ENCODE results near the gene NR2F1-AS1.

NR2F1-AS1 gene

DNA sequence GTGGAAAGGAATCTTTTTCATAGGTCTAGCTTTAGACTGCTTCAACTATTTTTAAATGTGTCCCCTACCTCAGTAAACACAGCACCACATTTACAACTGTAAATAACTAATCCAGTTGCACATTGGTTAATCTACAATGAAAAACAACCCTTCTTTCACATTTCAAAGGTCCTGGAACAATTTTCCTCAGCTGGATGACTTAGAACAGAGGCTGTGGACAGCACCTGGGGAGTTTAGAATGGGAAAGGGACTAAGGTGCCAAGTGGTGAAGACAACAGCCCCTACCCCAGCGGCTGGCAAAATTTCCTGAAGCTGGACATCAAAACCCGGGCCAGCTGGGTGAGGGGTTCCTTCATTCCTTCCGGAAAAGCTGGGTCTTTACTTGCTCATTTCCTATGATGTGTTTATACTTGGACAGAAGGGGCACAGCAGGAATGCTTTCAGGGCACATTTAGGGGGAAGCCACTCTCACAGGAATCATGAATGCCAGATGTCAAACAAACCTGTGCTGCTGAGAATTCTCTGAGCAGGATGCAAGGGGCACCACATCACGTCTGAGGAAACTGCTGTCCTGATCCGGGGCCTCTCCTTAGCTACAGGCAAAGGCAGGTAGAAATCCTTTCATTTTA, 158.3 kb downstream of the NR2F1-AS1 start:
- Mint-ChIP-seq H3K27ac (no peak overlapping the region), H3K27me3 (no peaks in the 10 kb centered on the region), H3K9me3 (no peaks in the 10 kb centered on the region), H3K36me3 (no peaks in the 10 kb centered on the region), H3K4me1 (no peaks in the 10 kb centered on the region), H3K4me3 (no peak overlapping the region)
- ATAC-seq, result no peak

DNA sequence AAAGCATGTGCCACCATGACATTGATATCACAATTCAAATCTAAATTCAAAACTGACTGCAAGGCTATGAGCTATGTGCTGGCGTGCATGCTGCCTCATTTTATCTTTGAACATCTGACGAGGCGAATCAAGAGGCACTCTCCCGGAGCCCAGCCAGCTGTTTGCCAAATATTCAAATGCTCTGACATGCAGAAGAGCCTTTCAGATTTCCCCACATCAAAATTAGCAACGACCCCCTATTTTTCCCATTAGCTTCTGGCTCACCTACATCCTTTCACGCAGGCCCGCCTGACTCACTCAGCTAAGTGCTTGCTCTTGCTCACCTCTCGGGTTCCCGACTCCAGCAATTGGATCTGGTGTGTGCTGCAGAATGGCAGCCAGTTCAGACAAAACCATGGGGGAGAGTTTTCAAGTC, 159.0 kb downstream of the NR2F1-AS1 start:
- Mint-ChIP-seq H3K4me3 (no peak overlapping the region), H3K27ac (no peak overlapping the region), H3K9me3 (no peaks in the 10 kb centered on the region), H3K36me3 (no peaks in the 10 kb centered on the region), H3K27me3 (no peaks in the 10 kb centered on the region), H3K4me1 (no peaks in the 10 kb centered on the region)
- no peak for ATAC-seq

DNA sequence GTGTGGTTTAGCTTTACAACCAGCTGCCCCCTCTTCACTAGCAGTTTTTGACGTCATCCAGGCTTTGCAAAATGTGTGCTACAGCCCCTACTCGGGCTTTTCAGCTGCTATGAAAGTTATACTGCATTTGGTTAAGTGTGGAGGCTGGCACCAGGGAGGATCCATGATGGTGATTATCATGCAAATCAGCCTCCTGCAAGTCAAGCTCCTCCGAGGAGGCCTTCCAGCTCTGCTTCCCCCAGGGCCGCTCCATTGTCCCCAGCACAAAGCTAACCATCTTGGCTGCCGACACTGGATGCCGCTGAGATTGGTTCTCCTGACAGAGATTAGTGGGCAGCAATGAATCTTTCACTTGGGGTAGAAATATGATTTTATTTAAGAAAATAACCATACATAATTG, 159.6 kb downstream of the NR2F1-AS1 start:
- Mint-ChIP-seq H3K27ac (no peak overlapping the region), H3K27me3 (no peaks in the 10 kb centered on the region), H3K4me3 (no peak overlapping the region), H3K9me3 (no peaks in the 10 kb centered on the region), H3K4me1 (no peaks in the 10 kb centered on the region), H3K36me3 (no peaks in the 10 kb centered on the region)
- no peak for ATAC-seq

DNA sequence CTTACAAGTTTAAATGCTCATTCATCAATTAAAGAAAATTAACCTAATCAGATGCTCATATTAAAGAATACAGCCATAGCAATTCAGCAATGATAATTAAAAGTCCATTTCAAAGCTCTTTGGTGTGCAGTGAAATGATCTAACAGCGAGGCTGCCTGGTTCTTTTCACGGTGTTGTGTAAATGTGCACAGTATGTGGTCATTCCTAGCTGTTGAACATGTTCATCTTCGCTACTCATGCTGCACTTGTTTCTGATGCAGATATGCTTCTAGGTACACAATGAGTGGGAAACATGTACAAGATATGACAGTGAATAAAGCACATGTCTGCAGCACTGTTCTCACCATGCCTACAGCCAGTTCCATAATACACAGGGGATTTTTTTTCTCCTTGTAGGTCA, 163.5 kb downstream of the NR2F1-AS1 start:
- H3K4me1 Mint-ChIP-seq, result no peaks in the 10 kb centered on the region
- H3K4me3 Mint-ChIP-seq, result no peak overlapping the region
- no peak overlapping the region for H3K27ac Mint-ChIP-seq
- no peaks in the 10 kb centered on the region for H3K9me3 Mint-ChIP-seq
- ATAC-seq, result no peak
- H3K27me3 Mint-ChIP-seq, result no peaks in the 10 kb centered on the region
- no peaks in the 10 kb centered on the region for H3K36me3 Mint-ChIP-seq

DNA sequence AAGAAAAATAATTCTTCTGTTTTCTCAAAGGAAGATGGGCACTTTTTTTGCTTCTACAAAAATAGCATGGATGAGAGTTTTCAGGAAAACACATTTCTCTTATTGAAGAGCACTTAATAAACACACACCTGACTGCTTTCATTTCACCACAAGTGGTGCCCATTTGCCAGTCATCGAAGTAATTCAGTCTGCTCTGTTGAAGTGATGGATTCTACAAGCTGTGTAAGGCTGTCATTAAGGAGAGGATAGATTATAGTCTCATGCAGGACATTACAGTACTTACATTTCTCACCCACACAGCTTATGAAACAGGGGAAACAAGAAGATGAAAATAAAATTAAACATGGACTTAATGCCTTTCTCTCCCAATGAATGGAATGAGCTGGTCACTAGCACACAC, 165.2 kb downstream of the NR2F1-AS1 start:
- Mint-ChIP-seq H3K27me3 (no peaks in the 10 kb centered on the region), H3K36me3 (no peaks in the 10 kb centered on the region), H3K4me3 (no peak overlapping the region), H3K4me1 (no peaks in the 10 kb centered on the region), H3K9me3 (no peaks in the 10 kb centered on the region), H3K27ac (no peak overlapping the region)
- no peak for ATAC-seq

DNA sequence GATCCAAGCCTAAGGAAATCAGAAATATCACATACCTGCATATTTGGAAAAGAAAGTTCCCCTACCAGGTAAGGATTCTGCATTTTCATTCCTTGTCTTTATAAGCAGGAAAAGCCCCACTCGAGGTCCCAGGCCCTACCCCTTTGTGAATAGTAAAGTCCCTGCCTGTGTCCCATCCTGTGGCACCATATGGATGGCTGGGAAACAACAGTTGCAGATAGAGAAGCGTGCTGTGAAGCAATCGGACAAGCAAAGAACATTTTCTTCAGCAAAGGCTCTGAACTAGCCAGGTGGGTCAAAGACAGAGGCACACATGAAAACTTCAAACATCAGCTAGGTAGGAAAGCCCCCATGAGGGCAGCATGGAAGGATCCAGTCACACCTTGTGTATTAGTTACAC, 169.3 kb downstream of the NR2F1-AS1 start:
- H3K4me3 Mint-ChIP-seq, result no peak overlapping the region
- H3K36me3 Mint-ChIP-seq, result no peaks in the 10 kb centered on the region
- no peaks in the 10 kb centered on the region for H3K4me1 Mint-ChIP-seq
- no peaks in the 10 kb centered on the region for H3K27me3 Mint-ChIP-seq
- H3K27ac Mint-ChIP-seq, result no peak overlapping the region
- peak; percentile 9 for ATAC-seq
- H3K9me3 Mint-ChIP-seq, result no peaks in the 10 kb centered on the region

DNA sequence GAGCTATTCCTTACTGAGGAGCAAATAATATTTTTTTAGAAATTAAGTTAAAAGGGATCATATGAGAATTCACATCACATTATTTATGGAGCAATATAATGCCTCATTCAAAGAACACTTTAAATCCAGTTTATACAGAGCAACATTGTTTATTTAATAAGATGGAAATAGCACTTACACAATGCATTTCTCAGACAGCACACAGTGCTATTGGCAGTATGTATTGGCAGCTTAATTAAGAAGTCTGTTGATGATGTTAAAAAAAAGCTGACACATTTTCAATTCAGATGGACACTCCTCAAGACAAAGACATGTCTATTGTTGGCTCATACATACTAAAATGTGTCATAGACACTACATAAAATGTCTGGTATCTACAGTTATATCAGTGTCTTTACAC, 171.3 kb downstream of the NR2F1-AS1 start:
- H3K4me1 Mint-ChIP-seq, result no peaks in the 10 kb centered on the region
- no peak overlapping the region for H3K4me3 Mint-ChIP-seq
- H3K36me3 Mint-ChIP-seq, result no peaks in the 10 kb centered on the region
- no peaks in the 10 kb centered on the region for H3K9me3 Mint-ChIP-seq
- no peaks in the 10 kb centered on the region for H3K27me3 Mint-ChIP-seq
- no peak overlapping the region for H3K27ac Mint-ChIP-seq
- ATAC-seq, result no peak

DNA sequence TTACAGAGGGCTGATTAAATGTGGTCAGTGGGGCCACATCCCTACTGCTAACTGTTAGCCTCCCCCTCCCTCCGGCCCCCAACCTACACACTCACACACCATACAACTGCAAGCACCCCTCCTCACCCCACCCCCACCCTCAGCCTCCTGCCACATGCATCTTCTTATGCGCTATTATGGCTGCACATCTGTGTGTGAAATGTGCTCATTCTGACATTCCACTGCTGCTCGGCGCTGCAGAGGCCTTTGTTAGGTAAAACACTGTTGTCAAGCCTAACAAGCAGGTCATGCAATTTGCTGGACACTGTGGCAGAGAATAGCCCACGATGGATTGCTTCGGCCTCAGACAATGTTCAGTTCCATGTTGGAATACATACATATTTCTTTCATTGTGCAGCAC, 173.6 kb downstream of the NR2F1-AS1 start:
- no peak for ATAC-seq
- H3K9me3 Mint-ChIP-seq, result no peaks in the 10 kb centered on the region
- no peaks in the 10 kb centered on the region for H3K36me3 Mint-ChIP-seq
- no peak overlapping the region for H3K4me3 Mint-ChIP-seq
- H3K27ac Mint-ChIP-seq, result no peak overlapping the region
- H3K27me3 Mint-ChIP-seq, result no peaks in the 10 kb centered on the region
- no peaks in the 10 kb centered on the region for H3K4me1 Mint-ChIP-seq

DNA sequence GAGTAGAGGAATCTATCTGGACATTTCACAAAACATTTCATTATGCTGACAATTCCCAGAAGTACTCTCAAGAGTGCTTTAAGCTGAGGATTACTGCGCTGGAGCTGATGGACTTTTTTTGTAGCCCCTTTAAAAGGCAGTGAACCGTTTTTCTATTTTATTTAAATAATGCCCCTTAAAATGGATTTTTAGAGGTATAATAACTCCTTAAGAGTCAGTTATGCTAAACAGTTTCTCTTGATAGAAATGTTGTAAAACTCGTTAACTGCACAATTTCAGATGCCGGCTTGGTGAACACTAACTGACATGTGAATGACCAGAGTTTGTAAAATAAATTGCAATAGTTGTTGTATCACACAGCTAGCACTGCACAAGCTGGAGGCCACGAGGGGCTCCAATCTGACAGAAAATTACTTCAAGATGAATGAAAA, 174.0 kb downstream of the NR2F1-AS1 start:
- Mint-ChIP-seq H3K27me3 (peaks cover 2% of the 10 kb centered on the region), H3K4me3 (no peak overlapping the region), H3K4me1 (no peaks in the 10 kb centered on the region), H3K36me3 (no peaks in the 10 kb centered on the region), H3K9me3 (no peaks in the 10 kb centered on the region), H3K27ac (no peak overlapping the region)
- no peak for ATAC-seq

DNA sequence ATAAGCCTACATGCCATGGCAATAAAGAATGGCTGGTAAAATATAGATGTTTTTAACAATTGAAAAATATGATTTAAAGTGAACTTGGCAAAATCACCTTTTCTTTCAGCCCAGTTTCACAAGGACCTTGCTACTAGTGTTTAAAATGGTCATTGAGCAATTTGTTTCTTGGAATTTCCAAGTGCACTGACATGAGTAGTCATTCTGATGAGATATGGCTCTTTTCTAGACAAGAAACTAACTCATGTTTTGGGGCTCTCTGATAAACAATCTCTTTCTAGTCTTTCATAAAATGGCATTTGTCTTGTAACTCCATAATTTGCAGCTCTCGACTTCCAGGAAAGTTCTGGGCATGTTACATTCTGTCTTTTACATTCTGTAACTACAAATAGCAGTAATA, 176.8 kb downstream of the NR2F1-AS1 start:
- no peak for ATAC-seq
- no peaks in the 10 kb centered on the region for H3K4me1 Mint-ChIP-seq

DNA sequence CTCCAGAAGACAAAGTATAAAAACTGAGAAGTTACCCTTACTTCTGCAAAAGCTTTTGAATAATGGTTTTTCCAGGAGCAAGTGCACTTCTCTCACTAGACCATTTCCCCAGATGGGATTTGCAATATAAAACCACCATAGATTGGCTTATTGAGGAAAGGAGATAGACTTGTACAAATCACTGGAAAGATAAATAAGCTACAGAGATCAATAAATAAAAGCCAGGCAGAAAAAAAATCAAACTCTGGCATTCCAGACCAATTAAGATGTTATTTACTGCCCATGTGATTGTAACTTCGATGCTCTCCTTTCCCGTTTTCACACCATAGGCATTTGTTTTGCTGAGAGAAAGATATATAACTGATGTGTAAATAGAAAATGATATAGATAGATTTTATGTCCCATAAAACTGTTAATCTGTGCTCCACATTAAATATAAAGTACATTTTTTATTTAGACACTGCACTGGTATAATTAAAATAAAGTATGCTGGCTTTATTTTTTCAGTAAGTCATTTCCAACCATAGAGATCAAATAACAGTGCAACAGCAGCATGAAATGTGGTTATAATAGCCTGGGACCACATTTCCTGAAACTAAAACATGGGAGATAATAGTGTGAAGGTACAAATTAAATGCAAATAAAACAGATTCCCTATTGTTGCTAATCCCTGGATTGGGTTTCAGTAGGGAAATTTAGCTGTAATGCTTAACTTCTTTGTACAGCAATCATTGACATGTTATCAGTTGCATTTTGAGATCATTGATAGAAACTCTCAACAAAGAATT, 177.7 kb downstream of the NR2F1-AS1 start:
- no peak overlapping the region for H3K27ac Mint-ChIP-seq
- no peaks in the 10 kb centered on the region for H3K4me1 Mint-ChIP-seq
- no peak overlapping the region for H3K4me3 Mint-ChIP-seq
- H3K9me3 Mint-ChIP-seq, result no peaks in the 10 kb centered on the region
- no peaks in the 10 kb centered on the region for H3K36me3 Mint-ChIP-seq
- peaks cover 8% of the 10 kb centered on the region for H3K27me3 Mint-ChIP-seq
- ATAC-seq, result no peak

More for the DNA sequence above, 176.8 kb downstream of the NR2F1-AS1 start:
- Mint-ChIP-seq H3K27ac (no peak overlapping the region), H3K36me3 (no peaks in the 10 kb centered on the region), H3K9me3 (no peaks in the 10 kb centered on the region), H3K4me3 (no peak overlapping the region), H3K27me3 (peaks cover 8% of the 10 kb centered on the region)

DNA sequence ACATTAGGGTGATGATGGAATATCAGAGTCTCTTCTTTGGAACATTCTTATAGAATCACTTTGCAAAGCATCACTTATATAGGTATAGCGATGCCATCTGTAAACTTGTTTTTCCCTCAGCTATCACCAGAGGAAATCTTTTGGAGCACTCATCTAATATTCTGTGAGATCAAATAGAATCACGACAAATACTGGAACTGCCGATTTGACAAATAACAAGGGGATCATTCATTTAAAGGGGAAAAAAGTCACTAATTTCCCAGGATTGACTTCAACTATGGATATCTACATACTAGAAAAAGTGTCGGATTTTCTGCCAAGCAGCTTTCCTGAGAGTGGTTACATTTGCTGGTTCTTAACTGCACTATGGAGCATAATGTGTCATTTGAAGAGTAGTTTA, 178.6 kb downstream of the NR2F1-AS1 start:
- Mint-ChIP-seq H3K9me3 (no peaks in the 10 kb centered on the region), H3K27ac (no peak overlapping the region), H3K4me3 (no peak overlapping the region)

DNA sequence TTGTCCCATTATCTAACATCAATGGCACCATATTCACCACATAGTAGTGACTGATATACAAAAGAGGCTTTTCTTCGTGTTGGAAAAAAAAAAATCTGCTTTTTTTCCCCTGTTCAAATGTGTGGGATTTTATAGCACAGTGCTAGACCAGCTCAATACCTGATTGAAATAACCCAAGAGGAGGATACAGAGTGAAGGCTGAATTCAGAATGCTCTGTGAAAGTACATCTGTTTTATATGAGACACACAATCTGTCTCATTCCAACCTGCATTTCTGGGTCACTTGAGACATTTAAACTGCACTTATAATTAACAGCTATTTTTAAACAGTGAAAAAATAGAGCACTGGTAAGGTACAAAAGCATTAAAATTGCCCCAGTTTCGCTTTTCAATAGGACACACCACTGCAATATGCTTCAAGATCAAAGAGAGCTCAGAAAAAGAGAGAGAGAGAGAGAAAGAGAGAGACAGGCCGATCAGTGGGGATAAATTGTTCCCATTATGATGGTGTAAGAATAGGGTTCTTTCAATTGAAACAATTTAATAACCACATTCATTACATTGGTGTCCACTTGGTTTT, 179.3 kb downstream of the NR2F1-AS1 start:
- Mint-ChIP-seq H3K27me3 (peaks cover 8% of the 10 kb centered on the region), H3K4me3 (no peak overlapping the region), H3K4me1 (no peaks in the 10 kb centered on the region), H3K36me3 (no peaks in the 10 kb centered on the region), H3K9me3 (no peaks in the 10 kb centered on the region), H3K27ac (no peak overlapping the region)
- ATAC-seq, result no peak

More for the DNA sequence above, 178.6 kb downstream of the NR2F1-AS1 start:
- Mint-ChIP-seq H3K4me1 (no peaks in the 10 kb centered on the region), H3K27me3 (peaks cover 8% of the 10 kb centered on the region), H3K36me3 (no peaks in the 10 kb centered on the region)
- ATAC-seq, result no peak

DNA sequence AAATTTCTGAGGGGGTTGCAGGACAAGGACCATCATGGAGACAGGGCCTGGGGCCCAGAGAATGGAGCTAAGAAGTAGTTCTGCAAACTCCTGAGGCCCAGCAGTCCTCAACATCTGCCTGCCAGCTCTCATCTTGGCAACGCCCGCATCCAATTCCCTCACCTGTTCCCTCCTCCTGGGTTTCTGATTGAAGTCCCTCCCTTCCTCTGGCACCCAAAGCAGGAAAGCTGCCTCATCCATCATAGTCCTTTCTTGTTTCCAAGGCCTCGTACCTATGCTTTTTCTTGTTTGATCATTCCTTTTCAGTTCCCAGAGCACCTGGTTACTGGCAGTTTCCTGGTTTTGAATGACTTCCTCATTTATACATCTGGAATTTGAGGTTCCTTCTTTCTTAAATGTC, 181.3 kb downstream of the NR2F1-AS1 start:
- Mint-ChIP-seq H3K36me3 (no peaks in the 10 kb centered on the region), H3K4me1 (no peaks in the 10 kb centered on the region), H3K9me3 (no peaks in the 10 kb centered on the region), H3K4me3 (no peak overlapping the region), H3K27ac (no peak overlapping the region), H3K27me3 (peaks cover 8% of the 10 kb centered on the region)
- no peak for ATAC-seq

DNA sequence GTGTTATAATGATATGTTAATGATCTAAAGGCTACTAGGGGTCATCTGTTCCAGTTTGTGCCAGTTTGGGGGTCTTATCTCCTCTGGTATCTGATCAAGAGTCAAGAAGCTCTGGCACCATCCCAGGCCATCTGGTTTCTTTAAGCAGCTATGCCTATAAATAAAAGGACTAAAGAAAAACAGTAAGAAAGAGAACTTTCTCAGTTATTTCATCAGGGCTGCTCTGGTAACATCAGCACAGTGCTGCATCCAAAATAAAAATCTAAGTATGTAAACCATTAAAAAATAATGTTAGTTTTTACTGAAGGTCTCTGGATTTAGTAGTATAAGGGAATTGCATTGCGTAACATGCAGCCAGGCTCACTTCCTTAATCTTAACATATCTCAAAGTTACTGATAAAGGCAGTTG, 185.0 kb downstream of the NR2F1-AS1 start:
- Mint-ChIP-seq H3K27me3 (no peaks in the 10 kb centered on the region), H3K9me3 (peaks cover 9% of the 10 kb centered on the region), H3K4me3 (no peak overlapping the region), H3K27ac (no peak overlapping the region), H3K36me3 (no peaks in the 10 kb centered on the region), H3K4me1 (no peaks in the 10 kb centered on the region)
- ATAC-seq, result no peak

DNA sequence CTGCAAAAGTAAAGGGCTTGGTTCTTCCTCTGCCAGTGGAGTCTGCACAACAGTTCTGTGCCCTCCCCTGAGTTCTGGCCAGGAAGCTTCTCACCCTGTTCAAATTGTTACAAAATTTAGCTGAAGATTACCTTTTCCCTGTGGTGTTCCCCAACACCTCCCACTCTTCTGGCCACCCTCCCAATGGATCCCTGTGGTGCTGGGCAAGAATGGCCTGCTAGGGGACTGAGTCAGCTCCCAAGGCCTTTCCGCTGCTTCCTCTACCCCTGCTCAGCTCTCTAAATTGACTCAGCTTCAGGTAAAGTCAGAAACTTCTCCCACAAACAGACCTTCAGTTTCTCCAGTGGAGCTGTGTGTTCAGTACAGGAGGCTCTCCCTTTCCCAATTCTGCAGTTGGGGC, 186.0 kb downstream of the NR2F1-AS1 start:
- Mint-ChIP-seq H3K27me3 (no peaks in the 10 kb centered on the region), H3K4me1 (no peaks in the 10 kb centered on the region), H3K9me3 (peaks cover 14% of the 10 kb centered on the region), H3K4me3 (no peak overlapping the region), H3K27ac (no peak overlapping the region), H3K36me3 (no peaks in the 10 kb centered on the region)
- ATAC-seq, result no peak

Data from stimulated activated memory B cell treated with anti-CD40 and anti-IgM and Interleukin-4, amounts not matched to agents 10 μg/mL and 1 μg/mL and 100 μg/mL, for 72 hours (primary cell).